ENCODE results near the gene FIGN.

FIGN gene

DNA sequence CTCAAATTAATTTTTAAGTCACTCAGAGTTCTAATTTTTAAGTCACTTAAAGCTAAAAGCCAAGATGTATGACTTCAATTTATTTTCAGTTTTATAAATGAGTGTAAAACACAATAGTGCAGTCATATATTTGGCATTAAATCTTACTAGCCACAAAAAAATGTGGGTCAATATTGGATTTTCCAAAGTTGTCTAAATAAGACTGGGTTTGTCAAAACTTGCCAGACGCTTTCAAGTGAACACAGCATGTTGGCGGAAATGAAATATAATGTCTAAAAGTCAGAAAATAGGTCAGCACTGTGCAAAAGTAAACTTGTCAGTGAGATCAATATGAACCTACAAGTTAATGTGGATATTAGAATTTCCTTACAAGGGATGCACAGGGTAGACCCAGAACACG lies 128.9 kb downstream of the FIGN start:
- DNase-seq: no peak

DNA sequence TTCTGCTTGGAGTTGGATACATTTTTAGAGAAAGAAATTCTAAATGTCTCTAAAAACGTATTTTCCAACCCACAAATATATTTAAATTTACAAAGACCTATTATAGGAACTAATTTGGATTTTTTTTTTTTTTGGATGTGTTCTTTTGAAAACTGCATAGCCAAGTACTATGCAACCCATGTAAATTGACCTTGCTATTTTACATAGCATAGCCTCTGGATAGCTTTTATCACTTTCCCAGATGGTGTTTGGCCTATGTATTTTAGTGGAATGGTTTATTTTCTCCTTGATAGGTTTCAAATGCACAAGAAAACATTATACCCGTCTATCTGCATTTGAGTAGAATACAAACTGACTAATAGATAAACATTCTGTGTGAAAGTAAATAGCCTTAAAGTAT lies 130.0 kb downstream of the FIGN start:
- no peak for DNase-seq

DNA sequence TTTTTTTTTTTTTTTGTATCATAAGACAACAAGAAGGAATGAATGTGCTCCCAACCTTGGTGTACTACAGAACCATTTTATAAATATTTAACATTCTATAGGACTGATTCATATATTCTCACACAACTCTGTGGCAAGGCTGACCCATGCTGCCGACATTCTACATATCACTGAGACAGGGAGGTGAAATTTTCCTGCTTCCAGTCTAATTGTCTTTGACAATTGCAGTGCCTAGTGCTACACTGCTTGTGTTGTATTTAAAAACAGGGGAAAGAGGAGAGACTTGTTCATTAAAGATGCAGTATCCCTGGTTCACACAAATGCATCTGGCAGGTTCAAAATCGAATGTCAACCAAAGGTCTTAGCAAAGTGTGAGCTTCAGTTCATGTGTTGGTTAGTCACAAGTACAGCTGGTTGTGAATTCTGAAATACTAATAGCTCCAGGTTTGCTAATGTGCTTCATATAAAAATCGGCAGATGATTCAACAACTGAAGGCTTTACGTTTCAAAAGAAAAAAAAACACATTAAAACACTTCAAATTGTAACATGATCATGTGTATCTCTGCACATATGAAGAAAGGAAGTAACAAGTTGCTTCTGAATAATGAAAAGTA lies 130.8 kb downstream of the FIGN start:
- DNase-seq: no peak

DNA sequence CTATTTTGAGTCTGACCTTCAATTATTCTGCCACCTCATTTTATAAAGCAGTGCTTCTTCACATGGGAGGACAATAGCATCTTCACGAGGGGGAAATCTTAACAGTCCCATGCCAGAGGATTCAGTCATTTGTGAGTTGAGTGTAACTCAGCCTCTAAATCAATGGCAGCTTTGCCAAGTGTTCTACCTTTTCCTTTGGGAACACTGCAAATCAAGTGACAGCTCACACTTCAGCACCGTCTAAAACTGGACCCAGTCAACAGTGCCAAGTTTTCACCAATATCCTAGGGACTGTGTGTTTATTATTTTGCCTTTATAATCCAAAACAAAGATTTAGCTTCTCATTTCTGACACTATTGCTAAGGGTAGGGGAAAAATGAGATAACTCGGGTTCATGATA lies 133.6 kb downstream of the FIGN start:
- no peak for DNase-seq

DNA sequence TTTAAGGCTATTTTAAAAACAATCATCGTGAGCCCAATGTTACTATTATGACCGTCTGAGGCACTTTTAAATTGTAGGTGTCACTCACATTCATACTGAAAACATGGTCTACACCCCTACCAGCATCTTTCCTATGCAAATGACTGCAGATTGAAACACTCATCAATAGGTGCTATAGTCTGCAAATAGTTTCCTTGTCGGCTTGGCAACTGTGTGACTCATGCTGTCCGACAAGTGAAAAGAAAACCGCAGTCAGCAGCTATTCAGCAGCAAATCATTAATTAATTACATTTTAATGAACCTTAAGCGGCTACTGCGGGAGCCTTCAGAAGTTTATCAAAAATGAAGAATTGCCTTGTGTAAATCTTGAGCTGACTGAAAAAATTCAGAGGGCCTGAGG lies 134.4 kb downstream of the FIGN start:
- no peak for DNase-seq

DNA sequence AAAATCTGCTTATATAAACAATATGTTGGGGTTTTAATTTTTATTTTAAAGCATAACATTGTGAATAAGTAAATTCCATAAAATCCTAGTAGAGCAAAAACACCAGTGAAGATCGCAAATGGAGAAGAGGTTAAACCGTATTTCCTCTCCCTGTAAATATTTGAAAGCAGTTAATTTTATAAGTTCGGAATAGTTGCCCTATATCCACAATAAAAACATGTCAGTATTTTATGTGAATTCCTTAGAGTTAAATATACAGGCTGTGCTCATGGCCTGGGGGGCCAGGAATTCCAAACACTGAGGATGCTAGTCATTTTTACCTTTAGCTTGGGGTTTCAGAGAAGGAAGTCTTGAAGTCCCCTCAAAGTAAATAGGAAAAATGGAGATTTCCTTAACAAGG lies 135.0 kb downstream of the FIGN start:
- no peak for DNase-seq

DNA sequence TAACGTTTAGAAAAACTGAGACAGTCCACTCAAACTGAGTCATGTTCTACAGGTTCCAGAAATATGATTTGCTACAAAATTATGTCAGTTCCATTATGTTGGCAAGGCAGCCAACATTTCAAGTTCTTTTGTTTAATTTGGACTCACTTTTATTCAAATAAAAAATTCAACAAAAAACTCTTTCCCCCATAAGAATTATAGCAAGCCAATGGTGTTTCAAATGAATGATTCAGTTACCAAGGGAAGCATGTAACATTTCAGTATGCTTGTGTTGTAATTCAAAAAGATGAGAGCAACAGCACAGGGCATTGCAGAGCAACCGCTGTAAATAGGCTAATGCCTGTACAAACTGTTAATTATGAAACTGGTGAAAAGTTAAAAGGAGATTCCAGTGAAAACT lies 140.8 kb downstream of the FIGN start:
- DNase-seq: no peak

DNA sequence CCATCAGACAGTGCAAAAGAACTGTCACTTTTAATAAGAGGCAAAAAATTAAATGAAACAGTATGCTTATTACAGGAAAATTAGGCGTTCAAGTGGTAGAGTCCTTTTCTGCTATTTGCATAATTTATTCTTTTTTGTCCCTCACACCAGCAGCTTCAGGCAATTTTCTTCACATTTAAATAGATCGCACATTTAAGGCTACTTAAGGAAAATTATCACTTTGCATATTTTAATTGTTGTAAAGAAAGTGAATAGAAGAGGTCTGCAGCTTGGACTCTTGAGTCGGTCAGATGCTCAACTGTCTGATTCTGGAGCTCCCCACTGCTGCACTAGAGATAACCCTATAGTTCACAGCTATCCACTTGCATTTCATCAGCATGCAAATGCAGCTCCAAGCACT lies 141.3 kb downstream of the FIGN start:
- DNase-seq: no peak

DNA sequence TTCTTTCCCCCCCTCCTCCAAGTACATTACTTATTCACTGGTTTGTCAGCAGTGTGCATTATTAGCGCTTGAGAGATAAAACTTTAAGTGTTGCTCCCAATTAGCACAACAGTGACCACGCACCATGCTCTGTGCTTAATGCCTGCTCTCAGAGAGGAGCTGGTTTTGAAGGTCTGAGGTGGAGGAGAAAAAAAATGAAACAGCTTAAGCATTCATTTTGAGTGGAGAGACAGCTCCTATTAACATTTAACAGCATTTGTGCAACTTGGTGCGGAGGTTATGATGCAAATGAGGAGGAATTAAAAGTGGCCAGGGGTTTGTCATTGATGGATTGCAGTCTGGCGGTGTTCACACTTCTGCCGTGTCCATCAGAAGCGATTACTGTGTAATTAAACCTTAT lies 141.8 kb downstream of the FIGN start:
- DNase-seq: no peak

DNA sequence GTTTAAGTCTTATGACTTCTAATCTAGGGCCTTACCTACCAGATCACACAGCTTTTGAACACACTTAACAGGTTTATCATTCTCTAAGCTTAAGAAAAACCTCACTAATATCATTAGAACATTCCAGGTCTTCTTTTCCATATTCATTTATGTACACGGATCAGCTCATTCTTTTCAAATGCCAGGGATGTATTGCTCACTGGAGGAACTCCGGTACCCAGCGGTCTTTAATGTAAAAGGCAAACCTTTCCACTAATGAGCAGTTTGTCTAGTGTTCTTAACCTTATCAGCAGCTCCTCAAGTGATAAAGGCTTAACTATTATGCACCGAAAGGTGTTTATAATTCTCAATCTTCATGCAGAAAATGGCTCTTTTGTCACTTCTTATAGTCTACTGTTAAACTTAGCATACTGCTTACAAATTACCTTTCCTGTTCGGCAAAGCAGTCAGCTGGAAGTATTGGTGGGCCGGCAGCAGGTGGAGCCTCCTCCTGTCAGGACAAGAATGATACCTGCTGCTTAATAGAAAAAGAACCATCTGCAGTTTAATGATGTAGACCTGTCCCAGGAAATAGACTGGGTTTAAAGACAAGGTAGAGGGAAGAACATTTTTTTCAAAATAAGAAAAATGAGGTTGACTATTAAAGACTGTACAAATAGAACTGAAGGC lies 142.7 kb downstream of the FIGN start:
- no peak for DNase-seq

DNA sequence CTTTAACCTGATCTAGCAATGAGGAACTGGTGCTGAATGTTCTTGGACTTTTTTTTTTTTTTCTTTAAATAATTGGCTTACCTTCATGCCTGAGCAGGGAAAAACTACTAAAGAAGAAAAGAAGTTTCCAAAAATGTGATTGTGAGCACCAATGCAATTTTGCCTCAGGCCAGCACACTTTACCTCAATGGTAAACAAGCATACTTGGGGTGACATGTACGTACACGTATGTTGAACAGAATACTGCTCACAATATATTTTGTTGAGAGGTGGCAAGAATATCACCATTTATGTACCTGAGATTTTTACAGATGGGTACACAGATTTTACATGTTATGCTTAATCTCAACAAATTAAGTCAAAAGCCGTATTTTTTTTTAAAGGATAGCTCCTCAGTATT lies 144.3 kb downstream of the FIGN start:
- DNase-seq: no peak

DNA sequence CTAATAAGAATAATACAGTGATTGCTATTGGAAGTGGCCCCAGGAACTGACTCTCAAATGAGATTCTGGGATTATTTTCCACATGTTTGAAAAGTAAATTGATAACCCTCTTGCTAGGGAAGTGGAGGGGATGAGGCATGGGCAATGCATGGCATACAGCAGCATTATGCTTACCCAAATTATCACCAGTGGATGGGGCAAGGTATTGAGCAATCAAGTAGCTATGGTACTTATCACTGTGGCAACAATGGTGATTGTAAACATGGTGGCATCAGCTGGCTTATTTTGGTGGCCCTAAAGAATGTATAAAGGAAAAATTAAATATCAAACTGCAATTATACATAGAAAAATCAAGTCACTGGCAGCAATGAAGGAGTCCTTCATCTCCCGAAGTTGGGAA lies 155.1 kb downstream of the FIGN start:
- no peak for DNase-seq

DNA sequence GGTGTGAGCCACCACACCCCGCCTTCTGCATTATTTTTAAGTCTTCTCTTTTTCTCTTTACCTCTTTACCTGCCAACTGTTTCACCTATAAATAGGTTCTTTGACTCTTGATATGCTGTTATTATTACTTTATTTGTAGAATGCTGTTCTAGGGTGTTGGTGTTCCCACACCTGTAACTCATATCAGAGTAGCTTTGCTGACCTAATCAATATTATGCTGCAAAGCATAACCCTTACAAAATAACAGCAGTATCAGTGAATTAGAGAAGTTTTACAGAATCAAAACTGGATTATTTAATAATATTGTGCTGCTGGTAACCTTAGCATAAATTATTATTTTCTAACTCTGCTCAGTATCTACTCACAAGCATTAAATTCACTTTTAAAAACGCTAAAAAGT lies 161.5 kb downstream of the FIGN start:
- no peak for DNase-seq

DNA sequence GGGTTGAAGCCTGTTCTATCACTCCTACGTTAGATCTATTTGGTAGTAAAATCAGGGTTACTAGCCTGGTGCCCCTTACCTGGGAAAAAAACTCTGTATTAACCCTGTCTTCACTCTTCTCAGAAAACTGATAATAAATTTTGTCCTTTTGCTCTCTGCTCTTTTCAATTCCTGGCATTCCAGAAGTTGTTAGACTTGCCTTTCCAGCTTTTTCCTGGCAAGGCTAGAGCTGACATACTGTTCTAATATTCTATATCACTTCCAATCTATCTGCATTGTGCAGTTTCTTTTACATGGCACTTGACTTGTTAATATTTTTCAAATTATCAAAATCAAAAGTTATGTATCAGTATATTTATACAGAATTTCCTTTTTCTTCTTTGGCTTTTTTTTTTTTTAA lies 162.2 kb downstream of the FIGN start:
- DNase-seq: no peak

DNA sequence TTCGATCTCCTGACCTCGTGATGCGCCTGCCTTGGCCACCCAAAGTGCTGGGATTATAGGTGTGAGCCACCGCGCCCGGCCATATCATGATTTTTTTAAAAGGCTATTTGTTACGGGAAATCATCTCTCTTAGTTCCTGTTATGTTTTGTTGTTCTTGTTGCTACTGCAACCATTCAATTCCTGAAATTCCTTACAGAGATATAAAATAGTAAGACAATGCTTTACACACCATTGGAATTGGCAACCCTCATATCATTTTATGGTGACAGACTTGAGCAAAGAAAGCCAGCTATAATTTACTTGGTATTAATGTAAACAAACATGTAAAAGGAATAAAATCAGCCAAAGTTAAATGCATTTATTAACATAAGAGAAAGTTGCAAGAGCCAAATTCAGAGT lies 163.0 kb downstream of the FIGN start:
- no peak for DNase-seq

DNA sequence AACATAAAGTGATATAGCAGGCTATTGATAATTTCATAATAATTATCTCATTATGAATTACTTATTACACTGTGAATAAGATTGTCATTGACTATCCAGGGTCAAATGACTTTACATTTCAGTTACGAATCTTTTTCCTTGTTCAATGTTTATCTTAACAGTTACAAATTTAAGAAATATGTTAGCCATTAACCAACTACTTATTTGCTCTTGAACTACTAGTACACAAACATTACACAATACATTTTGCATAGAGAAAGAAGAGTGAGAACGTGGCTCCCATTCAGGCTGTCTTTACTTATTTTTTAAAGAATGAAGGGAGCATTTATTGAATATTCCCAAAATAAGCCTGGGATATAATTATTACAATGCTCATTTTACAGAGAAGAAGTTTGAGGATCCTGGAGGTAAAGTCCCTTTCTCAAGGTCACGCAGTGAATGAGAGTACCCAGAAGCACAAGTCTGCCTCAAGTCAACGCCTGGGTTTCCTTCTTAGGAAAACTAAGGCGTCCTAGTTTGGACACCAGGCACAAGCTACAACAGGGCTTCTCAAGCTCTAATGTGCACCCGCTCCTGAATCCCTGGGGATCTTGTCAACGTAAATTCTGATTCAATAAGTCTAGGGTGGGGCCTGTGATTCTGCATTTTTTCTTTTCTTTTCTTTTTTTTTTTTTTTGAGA lies 164.2 kb downstream of the FIGN start:
- DNase-seq: no peak

DNA sequence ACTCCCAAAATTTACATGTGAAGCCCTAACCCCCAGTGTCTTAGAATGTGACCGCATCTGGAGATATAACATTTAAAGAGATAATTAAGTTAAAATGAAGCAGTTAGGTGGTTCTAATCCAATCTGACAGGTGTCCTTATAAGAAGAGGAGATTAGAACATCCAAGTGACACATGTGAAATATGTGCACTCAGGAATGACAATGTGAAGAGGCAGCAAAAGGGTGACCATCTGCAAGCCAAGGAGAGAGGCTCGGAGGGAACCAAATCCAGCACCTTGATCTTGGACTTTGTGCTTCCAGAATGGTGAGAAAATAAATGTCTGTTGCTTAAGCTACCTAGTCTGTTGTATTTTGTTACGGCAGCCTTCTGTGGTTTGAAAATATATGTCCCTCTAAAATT lies 165.4 kb downstream of the FIGN start:
- no peak for DNase-seq

DNA sequence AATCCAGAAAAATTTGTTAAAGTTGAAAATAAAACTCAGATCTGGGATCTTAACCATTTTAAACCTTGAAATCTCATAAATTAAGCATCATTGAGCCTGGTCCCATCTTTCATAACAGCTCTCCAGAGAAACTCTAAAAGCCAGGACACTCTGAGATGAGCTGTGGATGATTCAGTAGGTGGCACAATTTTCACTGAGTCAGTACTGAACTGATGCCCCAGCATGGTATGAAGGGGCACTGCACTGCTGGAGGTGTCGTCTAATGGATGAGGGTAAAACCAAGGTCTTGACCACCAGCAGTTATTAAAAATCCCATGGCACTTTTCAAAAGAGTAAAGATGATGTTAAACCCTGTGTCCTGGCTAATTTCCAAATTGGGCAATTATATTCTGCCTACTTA lies 170.6 kb downstream of the FIGN start:
- DNase-seq: no peak

DNA sequence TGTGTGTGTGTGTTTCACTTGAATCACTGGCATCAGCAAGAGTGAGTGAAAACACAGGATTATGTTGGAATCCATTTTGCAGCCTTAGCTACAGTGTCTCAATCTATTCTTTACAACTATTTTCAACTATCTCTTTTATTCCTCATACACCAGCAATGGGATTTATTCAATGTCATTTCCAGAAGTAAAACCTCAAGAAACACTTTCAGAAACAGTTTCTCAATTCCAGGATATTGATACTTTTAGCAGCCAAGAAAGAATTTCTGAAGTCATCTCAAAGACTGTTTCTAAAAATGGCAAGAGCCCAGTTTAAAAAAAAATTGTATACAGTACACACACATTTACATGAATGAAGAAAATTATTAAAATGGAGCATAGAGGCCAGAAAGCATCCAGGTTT lies 171.6 kb downstream of the FIGN start:
- DNase-seq: no peak

DNA sequence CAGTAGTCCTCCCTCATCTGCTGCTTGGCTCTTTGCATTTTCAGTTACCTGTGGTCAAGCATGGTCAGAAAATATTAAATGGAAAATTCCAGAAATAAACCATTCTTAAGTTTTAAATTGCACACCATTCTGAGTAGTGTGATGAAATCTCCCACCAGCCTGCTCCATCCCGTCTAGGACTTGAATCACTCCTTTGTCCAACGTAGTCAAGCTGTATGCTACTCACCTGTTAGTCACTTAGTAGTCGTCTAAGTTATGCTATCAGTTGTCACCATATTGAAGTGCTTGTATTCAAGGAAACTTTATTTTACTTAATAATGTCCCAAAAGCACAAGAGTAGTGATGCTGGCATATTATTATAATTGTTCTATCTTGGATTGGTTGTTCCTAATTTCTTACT lies 172.5 kb downstream of the FIGN start:
- no peak for DNase-seq

DNA sequence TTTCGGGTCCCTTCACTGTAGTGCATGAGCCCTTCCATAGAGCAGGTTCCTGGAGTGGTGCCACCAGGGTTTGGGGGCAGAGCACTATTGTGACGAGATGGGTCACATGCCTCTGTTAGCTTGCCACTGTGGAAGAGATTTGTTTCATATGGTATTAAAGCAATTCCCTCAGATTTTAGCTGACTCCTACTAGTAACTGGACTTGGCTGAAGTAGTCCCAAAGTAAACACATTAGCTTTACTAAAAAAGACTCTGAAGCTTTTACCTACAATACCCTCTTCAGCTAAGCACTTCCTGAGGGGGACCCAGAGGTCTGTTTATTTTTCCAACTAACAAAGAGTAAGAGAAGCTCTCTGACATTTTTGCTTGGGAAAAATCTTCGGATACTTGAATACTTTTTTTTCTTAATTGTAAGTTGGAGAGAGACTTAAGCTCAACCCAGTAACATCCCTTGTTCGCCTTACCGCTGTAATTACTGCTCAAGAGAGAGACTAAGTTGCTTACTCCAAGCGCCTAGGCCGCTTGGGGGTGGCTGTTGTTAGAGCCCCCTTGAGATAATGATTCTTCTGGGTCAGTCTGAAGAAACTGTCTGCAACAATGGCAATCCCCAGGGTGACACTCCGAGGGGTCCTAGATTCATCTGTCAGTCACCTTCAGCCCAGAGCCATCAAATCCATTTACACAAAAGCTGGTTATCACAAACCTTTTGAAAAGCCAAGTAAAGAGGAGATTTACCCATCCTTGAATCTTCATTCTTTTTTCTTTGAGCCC lies 177.4 kb downstream of the FIGN start:
- DNase-seq: no peak

DNA sequence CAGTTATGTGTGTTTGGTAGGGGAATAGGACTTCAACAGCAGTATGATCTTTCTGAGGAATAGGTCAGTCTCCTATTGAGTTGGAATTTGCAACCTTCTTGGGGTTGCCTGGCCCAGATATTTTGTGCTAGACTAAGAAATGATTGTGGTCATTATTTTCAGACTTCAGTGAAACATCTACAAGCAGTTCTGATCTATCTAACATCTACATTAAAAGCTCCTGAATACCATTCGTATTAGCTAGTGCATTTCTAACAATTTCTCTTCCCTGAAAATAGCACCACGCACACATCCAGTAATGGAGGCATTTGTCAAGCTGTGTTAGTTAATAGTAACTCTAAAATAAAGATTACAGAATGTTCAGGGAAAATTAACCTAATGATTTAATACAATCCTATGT lies 179.3 kb downstream of the FIGN start:
- no peak for DNase-seq

DNA sequence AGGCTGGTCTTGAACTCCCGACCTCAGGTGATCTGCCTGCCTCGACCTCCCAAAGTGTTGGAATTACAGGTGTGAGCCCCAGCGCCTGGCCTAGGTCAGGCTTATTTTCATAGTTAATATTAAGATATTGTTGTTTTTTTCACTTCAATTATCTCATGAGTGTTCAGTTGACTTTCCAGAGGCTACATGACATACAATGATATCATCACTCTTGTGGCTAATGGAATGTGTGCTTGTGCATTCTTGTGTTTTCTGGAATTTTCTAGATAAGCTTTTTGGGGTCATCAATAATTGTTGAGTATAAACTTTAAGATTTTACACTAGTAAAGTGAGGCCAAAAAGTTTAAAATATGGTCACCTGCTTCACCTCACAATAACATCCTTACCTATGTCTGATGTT lies 180.9 kb downstream of the FIGN start:
- no peak for DNase-seq

DNA sequence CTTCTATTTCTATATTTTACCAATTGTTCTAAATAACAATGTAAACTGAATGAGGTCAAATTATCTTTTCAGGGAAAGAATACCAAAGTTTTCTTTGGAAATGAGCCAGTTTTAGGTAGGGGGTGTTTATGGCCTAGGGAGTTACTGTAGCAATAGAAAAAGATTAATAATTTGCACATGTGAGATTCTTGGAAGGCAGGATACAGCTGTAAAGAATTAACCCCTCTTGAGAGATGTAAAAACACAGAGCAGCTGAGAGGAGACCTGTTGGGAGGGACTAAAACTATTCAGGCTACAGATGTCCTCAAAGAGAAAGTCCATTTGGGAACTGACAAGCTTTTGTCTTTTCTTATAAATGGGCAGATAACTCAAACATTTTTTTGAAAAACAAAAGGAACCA lies 182.2 kb downstream of the FIGN start:
- no peak for DNase-seq

Measured in NCI-H345 (cell line).